Stimulated activated CD4-positive, alpha-beta T cell treated with anti-CD3 and anti-CD28 coated beads, Interleukin-4, amount 100 ng/mL, for 1 hour (primary cell): ENCODE measurements around the gene MAST4.
A peak's percentile ranks its signal among the peaks of the same experiment; 100 is the strongest.
"Not testable (repeated sequence)": the region's sequence is repeated elsewhere in the genome, so short reads cannot be mapped to it uniquely, and the experiment has no call there.

ENCODE experiments used
- DNase-seq: peaks from one replicate; pipeline ENCODE4 v3.0.0-alpha.2; 2020

Gene MAST4

DNA sequence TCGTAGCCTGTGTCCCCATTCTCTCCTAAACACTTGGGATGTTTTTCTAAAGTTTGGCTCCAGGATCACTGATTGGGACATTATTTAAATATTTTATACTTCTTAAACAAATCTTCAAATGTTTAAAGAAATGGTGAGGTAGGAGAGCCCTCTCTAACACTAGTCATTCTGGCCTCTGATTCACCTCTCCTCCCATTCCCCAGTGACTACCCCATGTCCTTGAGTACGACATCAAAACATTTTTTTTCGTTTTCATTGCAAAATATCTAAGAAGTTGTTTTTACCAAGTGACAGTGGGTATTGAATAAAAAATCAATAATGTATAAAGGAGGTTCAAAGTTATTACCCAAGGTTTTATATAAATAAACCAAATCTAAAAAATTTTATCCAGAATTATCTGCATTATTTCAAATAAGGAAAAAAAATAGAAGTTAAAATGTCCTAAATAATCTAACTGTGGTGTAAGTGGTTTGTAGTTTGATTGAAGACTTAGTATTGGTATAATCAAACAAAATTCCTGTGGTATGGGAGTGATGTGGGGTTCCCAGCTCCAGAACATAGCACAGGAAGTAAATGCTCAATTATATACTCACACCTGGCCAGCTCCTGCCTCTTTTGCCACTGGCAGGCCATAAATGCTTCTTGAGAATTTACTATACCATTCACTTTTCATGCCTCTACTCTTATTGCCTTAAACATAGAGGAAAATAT lies 51.1 kb downstream of the MAST4 start:
- DNase-seq: no peak

- no peak for DNase-seq
Observed at GRCh38 chr5:66652818-66653217, 56.6 kb downstream of the MAST4 start.

DNA sequence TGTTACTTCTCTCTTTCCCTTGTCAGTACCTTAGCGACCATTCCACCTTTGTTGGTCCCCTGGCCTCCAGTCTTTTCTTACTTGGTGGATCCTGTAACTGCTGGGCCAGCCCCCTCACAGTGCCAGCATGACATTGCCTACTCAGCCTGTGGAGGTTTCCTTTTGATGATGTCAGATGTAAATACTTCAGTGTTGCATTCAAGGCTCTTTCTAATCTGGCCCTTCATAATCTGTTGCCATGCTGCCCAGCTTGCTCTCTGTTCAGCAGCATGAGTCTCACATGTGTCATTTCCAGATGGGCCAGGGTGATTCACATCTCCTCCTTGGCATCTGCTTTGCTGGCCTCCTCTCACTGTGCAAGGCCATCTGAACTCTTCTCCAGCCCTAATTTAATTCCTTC lies 57.1 kb downstream of the MAST4 start:
- no peak for DNase-seq

- DNase-seq: no peak
Observed at GRCh38 chr5:66655395-66656324, 59.5 kb downstream of the MAST4 start.

GRCh38 chr5:66658516-66658915 lies 62.3 kb downstream of the MAST4 start:
- DNase-seq: no peak

GRCh38 chr5:66659780-66660179 lies 63.6 kb downstream of the MAST4 start:
- DNase-seq: no peak

- no peak for DNase-seq
Observed at GRCh38 chr5:66660396-66660795, 64.2 kb downstream of the MAST4 start.

DNA sequence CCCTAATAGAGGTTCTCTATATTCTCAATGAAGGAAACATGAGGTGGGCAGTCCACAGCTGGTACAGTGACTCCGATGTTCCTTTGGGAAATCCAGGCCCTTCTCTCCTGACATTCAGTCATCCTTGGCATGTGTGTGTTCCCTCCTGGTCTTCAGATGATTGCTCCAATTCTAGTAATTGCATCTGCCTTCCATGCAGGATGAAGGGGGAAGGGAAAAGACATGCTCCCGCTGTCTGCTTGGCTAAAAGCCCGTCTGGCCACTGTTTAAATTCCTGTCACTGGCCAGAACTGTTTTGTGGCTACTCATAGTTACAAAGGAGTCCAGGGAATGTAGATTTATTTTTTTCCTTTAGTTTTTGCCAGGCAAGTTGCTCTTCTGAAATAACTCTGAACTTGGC lies 65.0 kb downstream of the MAST4 start:
- DNase-seq: no peak

- DNase-seq: peak; percentile 5
Observed at GRCh38 chr5:66666778-66667177, 70.6 kb downstream of the MAST4 start.

- DNase-seq: no peak
Observed at GRCh38 chr5:66669086-66669861, 73.1 kb downstream of the MAST4 start.

DNA sequence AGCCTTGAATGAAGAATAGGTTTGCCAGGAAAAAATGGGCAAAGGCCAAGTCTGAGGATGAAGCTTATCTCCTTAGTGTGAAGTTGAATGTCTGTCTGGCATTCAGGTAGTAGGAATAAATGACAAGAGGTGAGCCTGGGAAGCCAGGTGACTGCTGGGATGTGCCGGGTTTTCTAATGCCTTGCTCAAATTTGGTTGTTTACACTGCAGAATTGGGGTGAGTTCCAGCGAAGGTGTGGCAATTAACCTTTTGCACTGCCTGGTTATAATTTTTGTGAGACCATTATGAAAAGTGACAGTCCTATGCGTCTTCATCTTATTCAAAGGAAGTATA lies 73.6 kb downstream of the MAST4 start:
- no peak for DNase-seq

GRCh38 chr5:66671305-66671704 lies 75.1 kb downstream of the MAST4 start:
- DNase-seq: no peak

GRCh38 chr5:66674802-66675201 lies 78.6 kb downstream of the MAST4 start:
- no peak for DNase-seq

DNA sequence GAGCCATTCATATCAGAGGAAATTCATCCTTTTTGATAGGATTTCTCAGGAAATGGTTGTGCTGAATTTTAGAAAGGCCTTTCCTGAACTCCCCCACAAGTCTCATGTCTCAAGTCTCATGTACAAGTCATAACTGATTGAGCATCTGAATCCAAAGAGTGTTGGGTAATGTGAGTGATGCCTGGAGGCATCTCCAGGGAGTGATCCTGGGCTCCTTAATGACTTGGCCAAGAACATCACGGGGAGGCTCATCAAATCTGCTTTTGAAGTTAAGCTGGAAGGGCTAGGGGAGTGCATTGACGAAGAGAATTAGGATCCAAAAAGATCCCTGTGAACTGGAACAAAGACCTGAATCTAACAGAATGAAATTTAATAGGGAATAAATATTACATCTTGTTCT lies 79.2 kb downstream of the MAST4 start:
- no peak for DNase-seq

DNA sequence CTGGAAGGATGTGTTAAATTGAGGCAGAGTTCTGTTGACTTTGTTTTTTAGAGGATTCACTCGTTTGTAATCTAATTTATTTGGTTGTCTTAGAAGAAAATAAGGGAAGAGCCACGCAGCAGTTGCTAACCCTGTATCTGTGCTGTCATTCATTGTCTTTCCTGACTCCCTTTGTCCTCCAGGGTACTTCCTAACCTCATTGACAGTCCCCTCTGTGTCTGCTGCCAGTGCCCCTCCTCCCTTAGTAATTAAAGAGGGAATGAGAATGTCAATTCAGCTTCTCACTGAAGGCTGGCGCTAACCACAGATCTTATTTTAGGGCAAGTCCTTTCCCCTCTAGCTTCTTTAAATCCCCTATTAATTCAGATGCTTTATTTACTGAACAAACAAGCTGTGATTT lies 84.0 kb downstream of the MAST4 start:
- DNase-seq: no peak

DNA sequence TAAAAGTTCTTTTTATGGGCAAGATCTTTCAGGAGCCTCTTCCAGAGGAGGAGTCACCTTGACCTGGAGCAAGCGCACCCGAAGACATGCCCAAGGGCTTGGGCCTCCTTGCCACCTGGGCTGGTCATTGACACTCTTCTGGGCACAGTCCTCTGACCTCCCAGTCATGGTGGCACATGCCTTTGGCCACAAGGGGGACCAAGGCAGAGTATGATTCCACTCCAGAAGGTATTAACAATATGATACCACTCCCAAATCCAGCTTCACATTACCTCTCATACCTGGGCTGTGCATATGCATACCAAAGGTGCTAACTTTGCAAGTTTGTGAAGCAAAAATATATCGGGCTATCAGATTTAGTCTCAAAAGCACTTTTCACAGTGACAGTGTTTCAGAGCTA lies 84.6 kb downstream of the MAST4 start:
- DNase-seq: no peak

- no peak for DNase-seq
Observed at GRCh38 chr5:66684663-66685062, 88.5 kb downstream of the MAST4 start.

DNA sequence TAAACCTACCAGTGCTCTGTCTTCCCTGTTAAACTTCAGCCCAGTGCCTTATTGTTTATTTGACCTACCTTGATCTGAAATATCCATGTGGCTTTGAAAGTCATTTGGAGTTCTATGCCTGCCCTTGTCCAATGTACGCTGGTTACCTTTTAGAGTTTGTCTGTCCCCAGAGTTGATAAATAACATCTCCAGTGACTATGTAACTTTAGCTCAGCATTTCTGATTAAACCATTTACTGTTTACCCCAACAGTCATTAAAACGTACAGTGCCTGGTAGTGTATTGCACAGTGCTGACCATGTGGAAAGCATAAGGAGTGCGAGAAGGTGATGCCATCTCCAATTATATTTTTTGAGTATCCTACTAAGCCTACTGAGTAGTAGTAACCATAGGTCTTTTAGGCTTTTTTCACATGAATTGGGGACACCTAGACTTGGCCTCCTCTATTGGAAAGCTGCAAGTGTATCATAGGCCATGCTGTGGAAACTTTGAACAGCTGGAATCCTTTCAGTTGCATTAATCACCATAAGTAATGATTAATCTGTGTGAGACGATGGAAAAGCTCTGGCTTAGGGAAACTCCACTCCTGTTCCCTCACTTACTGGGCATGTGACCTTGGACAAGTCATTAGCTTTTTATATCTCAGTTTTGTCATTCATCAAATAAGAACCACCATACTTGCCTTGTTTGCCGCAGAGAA lies 93.5 kb downstream of the MAST4 start:
- no peak for DNase-seq

- DNase-seq: no peak
Observed at GRCh38 chr5:66694036-66694435, 97.8 kb downstream of the MAST4 start.

- DNase-seq: not testable (repeated sequence)
Observed at GRCh38 chr5:66695840-66696239, 99.6 kb downstream of the MAST4 start.

DNA sequence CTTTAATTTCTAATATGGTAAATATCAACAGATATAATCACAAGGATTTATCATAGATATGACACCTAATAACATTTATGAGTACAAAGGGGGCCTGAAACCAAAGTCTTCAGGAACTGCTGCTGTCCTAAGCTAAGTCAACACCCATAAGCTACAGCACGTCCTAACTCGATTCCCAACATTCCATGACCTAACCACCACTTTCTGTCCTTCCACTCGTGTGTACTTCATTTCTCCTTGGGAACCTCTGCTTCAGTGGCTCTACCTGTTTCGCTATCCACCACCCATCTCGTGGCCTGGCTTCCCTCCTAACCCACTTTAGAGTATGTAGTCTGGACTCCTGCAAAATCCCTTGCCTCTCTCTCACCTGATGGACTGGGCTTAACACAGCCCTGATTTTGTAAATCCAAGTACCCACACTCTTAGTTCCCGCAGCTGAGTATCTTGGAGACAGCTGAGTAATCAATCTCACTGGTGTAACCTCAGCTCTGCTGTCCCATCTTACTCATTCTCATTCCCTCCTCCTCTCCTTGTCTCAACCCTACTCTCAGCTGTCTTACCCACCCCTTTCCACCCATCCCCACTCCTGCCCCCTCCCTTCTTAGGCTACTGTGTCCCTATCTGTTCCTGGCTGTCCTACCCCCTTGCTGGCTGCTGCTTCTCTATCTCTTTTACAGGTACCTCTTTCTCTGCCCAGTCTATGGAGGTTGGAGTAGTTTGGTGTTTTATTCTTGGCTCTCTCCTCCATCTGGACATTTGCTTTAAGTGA lies 101.8 kb downstream of the MAST4 start:
- no peak for DNase-seq

- DNase-seq: no peak
Observed at GRCh38 chr5:66701244-66701643, 105.1 kb downstream of the MAST4 start.
